Neural cell (in vitro differentiated cells): ENCODE data around the gene GNG12. TPM values are rescaled to one million over a fixed set of nuclear protein-coding genes. Genes with fewer than 3 reads are reported as not detected.

ENCODE experiments used
- H2AFZ ChIP-seq: fragments of 200-600, 300-800 bp; sonication (generic), shearing (Covaris generic); 2 replicates; pipeline ENCODE4 v1.6.0; 2014; ENCODE audit warnings: low read depth, mild to moderate bottlenecking, antibody characterized with exemption, low read length, moderate library complexity
- H3F3A ChIP-seq: fragments of 200-600 bp; shearing (Covaris generic); 2 replicates; pipeline ENCODE4 v1.6.1; 2016; ENCODE audit warnings: mild to moderate bottlenecking, moderate library complexity, mixed read lengths, antibody characterized with exemption, low read length; ENCODE audit not compliant: insufficient read depth, poor library complexity, severe bottlenecking
- H3K27ac ChIP-seq: fragments of 200-600, 300-800 bp; sonication (generic), shearing (Covaris generic); 2 replicates; pipeline ENCODE4 v1.5.1; 2014; ENCODE audit warnings: mild to moderate bottlenecking, low read length, moderate library complexity
- H3K27me3 ChIP-seq: fragments of 300-800, 200-600 bp; sonication (generic), shearing (Covaris generic); 2 replicates; pipeline ENCODE4 v1.6.0; 2014; ENCODE audit warnings: mild to moderate bottlenecking, low read depth, low read length, moderate library complexity; ENCODE audit not compliant: insufficient read depth
- H3K36me3 ChIP-seq: fragments of 300-800, 200-600 bp; sonication (generic), shearing (Covaris generic); 2 replicates; pipeline ENCODE4 v1.5.1; 2014; ENCODE audit warnings: mild to moderate bottlenecking, antibody characterized with exemption, low read length, moderate library complexity; ENCODE audit not compliant: insufficient read depth
- H3K4me2 ChIP-seq: fragments of 300-800, 200-600 bp; sonication (generic), shearing (Covaris generic); 2 replicates; pipeline ENCODE4 v1.6.0; 2014; ENCODE audit warnings: mild to moderate bottlenecking, low read length
- H3K4me3 ChIP-seq: fragments of 300-800, 200-600 bp; sonication (generic), shearing (Covaris generic); 2 replicates; pipeline ENCODE4 v1.5.1; 2014; ENCODE audit warnings: mild to moderate bottlenecking, low read length, moderate library complexity
- H3K79me2 ChIP-seq: fragments of 200-600 bp; shearing (Covaris generic); replicated peaks from 2 replicates; pipeline ENCODE4 v1.6.0; 2014; ENCODE audit warnings: mild to moderate bottlenecking, low read length, moderate library complexity; ENCODE audit not compliant: insufficient read depth
- H3K9ac ChIP-seq: fragments of 300-800, 200-600 bp; sonication (generic), shearing (Covaris generic); 2 replicates; pipeline ENCODE4 v1.6.1; 2016; ENCODE audit warnings: mild to moderate bottlenecking, low read length, mixed read lengths
- H3K9me2 ChIP-seq: fragments of 200-600 bp; shearing (Covaris generic); 2 replicates; pipeline ENCODE4 v1.6.1; 2016; ENCODE audit warnings: mild to moderate bottlenecking, low read length, mixed read lengths; ENCODE audit not compliant: insufficient read depth
- H3K9me3 ChIP-seq: fragments of 200-600, 300-800 bp; sonication (generic), shearing (Covaris generic); 2 replicates; pipeline ENCODE4 v1.6.1; 2016; ENCODE audit warnings: mild to moderate bottlenecking, mixed run types, low read length, moderate library complexity, mixed read lengths
- H4K20me1 ChIP-seq: fragments of 200-600 bp; shearing (Covaris generic); 2 replicates; pipeline ENCODE4 v1.6.1; 2016; ENCODE audit warnings: mild to moderate bottlenecking, mixed run types; ENCODE audit not compliant: insufficient read depth
- CTCF ChIP-seq: fragments of 450-650 bp; IDR thresholded peaks from 2 replicates; pipeline ENCODE4 v1.5.1; 2014; ENCODE audit warnings: antibody characterized with exemption, mild to moderate bottlenecking, moderate library complexity; ENCODE audit not compliant: poor library complexity, severe bottlenecking
- EP300 ChIP-seq: fragments of 450-650 bp; conservative IDR thresholded peaks from 2 replicates; pipeline ENCODE4 v1.6.1; 2014; ENCODE audit warnings: antibody characterized with exemption, mild to moderate bottlenecking, moderate library complexity; ENCODE audit not compliant: poor library complexity, severe bottlenecking
- EZH2 ChIP-seq: fragments of 200-600, 300-800 bp; shearing (Covaris generic), sonication (generic); IDR thresholded peaks from 2 replicates; pipeline ENCODE4 v1.6.1; 2014; ENCODE audit warnings: antibody characterized with exemption, low read length, borderline replicate concordance, mild to moderate bottlenecking; ENCODE audit not compliant: insufficient read depth, poor library complexity, severe bottlenecking
- MXI1 ChIP-seq: fragments of 450-650 bp; conservative IDR thresholded peaks from 2 replicates; pipeline ENCODE4 v1.6.1; 2014; ENCODE audit warnings: antibody characterized with exemption, mild to moderate bottlenecking; ENCODE audit not compliant: poor library complexity, severe bottlenecking
- POLR2AphosphoS5 ChIP-seq: IDR thresholded peaks from 2 replicates; pipeline ENCODE4 v1.6.1; 2012
- RAD21 ChIP-seq: fragments of 450-650 bp; conservative IDR thresholded peaks from 2 replicates; pipeline ENCODE4 v1.6.1; 2014; ENCODE audit warnings: antibody characterized with exemption, mild to moderate bottlenecking, moderate library complexity
- REST ChIP-seq: IDR thresholded peaks from 2 replicates; pipeline ENCODE4 v1.6.1; 2012; ENCODE audit warnings: borderline replicate concordance
- SMC3 ChIP-seq: fragments of 450-650 bp; conservative IDR thresholded peaks from 2 replicates; pipeline ENCODE4 v1.6.1; 2014; ENCODE audit warnings: antibody characterized with exemption, mild to moderate bottlenecking, moderate library complexity; ENCODE audit not compliant: poor library complexity
- TAF1 ChIP-seq: IDR thresholded peaks from 2 replicates; pipeline ENCODE4 v1.6.1; 2012; ENCODE audit warnings: low read depth
- polyA plus RNA-seq: library from polyadenylated mRNA; depleted of rRNA; stranded (reverse); fragments of >200 nt; gene quantifications from 2 replicates; pipeline ENCODE4 v1.2.3, GENCODE V29; 2014

Gene GNG12
- polyA plus RNA-seq, 1 donor from 2014 or later, result 0.35 TPM

- no peak for TF ChIP-seq TAF1
- TF ChIP-seq MXI1, result no peak
- TF ChIP-seq EP300, result no peak
- TF ChIP-seq CTCF, result no peak
- TF ChIP-seq POLR2AphosphoS5, result no peak
- TF ChIP-seq EZH2, result no peak
- TF ChIP-seq REST, result no peak
- no peak for TF ChIP-seq SMC3
- TF ChIP-seq RAD21, result no peak
- Histone ChIP-seq H2AFZ (no peak overlapping the region), H3K27me3 (no peaks in the 10 kb centered on the region), H3K9me3 (no peaks in the 10 kb centered on the region), H3K9me2 (no peaks in the 10 kb centered on the region), H3K27ac (no peak overlapping the region), H4K20me1 (no peaks in the 10 kb centered on the region), H3K4me2 (no peak overlapping the region), H3K79me2 (no peaks in the 10 kb centered on the region), H3K9ac (no peak overlapping the region), H3K36me3 (no peaks in the 10 kb centered on the region), H3K4me3 (no peak overlapping the region), H3F3A (no peaks in the 10 kb centered on the region)
Observed at GRCh38 chr1:67801903-67802302, 31.4 kb downstream of the GNG12 start.

- Histone ChIP-seq H4K20me1 (no peaks in the 10 kb centered on the region), H3F3A (no peaks in the 10 kb centered on the region), H3K4me2 (no peak overlapping the region), H3K9me3 (no peaks in the 10 kb centered on the region), H3K9ac (no peak overlapping the region), H2AFZ (no peak overlapping the region), H3K36me3 (no peaks in the 10 kb centered on the region), H3K27ac (no peak overlapping the region), H3K27me3 (no peaks in the 10 kb centered on the region), H3K79me2 (no peaks in the 10 kb centered on the region), H3K9me2 (no peaks in the 10 kb centered on the region), H3K4me3 (no peak overlapping the region)
- TF ChIP-seq EZH2 (no peak), MXI1 (no peak), POLR2AphosphoS5 (no peak), TAF1 (no peak), RAD21 (no peak), CTCF (no peak), SMC3 (no peak), REST (no peak), EP300 (no peak)
Observed at GRCh38 chr1:67795179-67795912, 37.9 kb downstream of the GNG12 start.
